Measurements from ENCODE around the gene C6orf62.
"Not testable (repeated sequence)": the region's sequence is repeated elsewhere in the genome, so short reads cannot be mapped to it uniquely, and the experiment has no call there.

C6orf62 gene

DNA sequence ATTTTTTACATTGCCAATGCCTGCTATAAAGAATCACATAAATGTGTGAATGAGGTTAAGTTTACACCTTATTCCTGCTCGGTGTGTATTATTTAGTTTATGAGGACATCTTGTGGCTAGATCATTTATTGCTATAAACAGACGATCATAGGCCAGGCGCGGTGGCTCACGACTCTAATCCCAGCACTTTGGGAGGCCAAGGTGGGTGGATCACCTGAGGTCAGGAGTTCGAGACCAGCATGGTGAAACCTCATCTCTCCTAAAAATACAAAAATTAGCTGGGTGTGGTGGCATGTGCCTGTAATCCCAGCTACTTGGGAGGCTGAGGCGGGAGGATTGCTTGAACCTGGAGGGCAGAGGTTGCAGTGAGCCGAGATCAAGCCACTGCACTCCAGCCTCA, 23.3 kb downstream of the C6orf62 start:
- peak; percentile 14 to 28 for DNase-seq

- DNase-seq, result no peak
Observed at GRCh38 chr6:24694198-24694597, 24.8 kb downstream of the C6orf62 start.

DNA sequence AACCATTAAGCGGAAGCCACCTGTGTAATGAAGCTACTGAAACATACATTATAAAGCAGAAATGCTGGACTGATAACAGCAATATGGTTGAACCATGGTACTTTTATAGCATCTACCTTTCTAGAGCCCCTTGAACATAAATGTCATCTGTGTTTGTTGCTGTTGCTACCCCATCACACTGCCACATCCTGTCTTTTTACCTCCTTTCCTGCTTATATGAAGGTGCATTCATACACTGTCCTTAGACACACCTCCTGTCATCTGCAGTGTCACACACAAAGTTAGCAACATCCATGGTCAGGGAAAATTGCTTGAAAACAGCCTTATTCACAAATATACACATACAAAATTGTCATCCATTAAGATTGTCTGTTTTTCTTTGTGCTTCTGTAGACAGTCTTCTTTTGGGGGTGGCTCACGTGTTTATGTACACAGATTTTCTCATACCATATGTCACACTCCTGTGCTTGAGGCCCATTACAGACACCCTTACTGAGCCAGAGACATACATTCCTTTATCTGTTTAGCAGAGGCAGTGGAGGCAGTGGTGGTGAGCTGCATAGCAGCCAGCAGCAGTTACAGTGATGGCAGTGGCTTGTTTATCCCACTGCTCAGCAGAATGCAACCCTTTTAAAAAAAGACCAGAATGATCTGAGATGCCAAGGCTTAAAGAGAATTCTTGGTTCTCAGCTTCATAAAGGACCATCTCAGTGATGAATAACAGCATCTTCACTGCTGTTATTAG, 25.9 kb downstream of the C6orf62 start:
- no peak for DNase-seq

DNA sequence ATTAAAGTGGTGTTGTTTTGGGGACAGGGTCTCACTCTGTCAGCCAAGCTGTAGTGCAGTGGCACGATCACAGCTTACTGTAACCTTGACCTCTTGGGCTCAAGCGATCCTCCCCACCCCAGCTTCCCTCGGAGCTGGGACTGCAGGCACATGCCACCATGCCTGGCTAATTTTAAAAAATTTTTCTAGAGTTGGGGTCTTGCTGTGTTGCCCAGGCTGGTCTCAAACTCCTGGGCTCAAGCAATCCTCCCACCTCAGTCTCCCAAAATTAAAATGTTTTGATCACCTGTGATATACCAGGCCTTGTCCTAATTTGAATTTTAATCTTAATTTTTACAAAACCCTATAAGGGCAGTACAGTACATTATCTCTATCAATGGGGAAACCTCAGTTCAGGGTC, 26.5 kb downstream of the C6orf62 start:
- no peak for DNase-seq

DNA sequence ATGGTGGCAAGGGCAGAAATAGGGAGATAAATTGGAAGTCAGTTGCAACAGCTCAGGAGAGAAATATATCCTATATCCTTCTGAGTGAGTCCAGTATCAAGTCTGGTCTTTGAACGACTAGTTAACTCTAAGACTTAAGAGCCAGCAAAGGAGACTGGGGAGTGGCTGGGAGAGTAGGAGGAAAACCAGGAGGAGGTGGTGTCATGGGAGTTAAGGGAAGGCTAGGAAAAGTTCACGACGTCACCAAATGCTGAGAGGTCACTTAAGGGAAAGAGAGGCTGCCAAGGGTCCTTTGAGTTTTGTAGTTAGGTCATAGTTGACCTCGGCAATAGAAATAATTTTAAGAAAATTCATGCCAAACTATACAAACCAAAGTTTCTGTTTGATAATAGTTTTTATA, 27.0 kb downstream of the C6orf62 start:
- no peak for DNase-seq

- no peak for DNase-seq
Observed at GRCh38 chr6:24691550-24691949, 27.4 kb downstream of the C6orf62 start.

GRCh38 chr6:24690593-24690992, 28.4 kb downstream of the C6orf62 start:
- no peak for DNase-seq

DNA sequence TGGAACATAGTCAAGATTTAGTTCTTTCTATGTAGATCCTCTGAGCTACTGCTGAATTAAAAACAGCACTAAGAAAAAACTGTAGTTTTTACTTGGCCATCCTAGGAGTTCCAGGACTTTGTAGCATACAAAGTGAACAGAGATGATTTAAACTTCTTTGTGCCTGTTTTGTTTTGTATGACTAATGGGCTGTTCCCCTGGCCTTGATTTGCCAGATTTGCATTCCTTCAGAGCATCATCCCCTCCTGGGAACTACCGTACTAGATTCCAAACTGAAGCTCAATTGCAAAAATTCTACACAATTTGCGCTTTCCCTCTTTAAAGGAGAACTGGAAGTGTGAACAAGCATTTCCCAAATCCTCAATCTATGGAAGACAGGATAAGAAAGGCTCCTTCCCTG, 29.0 kb downstream of the C6orf62 start:
- DNase-seq, result no peak

DNA sequence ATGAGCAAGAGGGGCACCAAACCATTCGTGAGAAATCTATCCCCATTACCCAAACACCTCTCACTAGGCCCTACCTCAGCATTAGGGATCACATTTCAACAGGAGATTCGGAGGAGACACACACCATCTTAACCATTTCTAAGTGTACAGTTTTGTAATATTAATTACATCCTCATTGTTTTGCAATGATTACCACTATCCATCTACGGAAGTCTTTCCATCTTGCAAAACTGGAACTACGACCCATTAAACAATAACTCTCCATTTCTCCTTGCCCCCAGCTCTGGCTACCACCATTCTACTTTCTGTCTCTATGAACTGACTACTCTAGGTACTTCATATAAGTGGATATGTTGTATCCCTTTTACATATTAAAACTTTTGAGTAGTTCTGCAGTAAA, 32.0 kb downstream of the C6orf62 start:
- DNase-seq, result no peak

- no peak for DNase-seq
Observed at GRCh38 chr6:24686408-24686807, 32.5 kb downstream of the C6orf62 start.

- DNase-seq, result no peak
Observed at GRCh38 chr6:24683297-24684296, 35.4 kb downstream of the C6orf62 start.

DNA sequence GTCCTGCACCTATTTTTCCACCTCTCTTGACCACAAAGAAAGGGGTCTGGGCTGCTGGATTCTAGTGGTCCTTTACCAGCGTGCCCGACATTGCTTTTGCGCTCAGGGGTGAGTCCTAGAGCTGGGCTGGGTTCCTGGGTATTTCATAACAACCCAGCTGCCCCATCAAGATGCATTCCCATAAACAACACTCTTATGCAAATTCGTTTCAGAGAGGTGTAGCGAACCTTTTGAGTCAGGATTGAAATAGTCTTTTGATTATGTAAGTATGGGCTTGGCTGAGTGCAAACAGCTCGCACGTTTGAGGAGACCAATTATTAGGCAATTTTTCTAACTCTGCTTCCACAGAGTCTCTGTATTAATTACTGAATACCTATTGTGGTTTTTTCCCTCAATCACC, 38.4 kb downstream of the C6orf62 start:
- DNase-seq, result no peak

GRCh38 chr6:24678792-24679352, 40.1 kb downstream of the C6orf62 start:
- not testable (repeated sequence) for DNase-seq

GRCh38 chr6:24673625-24674024, 45.3 kb downstream of the C6orf62 start:
- no peak for DNase-seq

DNA sequence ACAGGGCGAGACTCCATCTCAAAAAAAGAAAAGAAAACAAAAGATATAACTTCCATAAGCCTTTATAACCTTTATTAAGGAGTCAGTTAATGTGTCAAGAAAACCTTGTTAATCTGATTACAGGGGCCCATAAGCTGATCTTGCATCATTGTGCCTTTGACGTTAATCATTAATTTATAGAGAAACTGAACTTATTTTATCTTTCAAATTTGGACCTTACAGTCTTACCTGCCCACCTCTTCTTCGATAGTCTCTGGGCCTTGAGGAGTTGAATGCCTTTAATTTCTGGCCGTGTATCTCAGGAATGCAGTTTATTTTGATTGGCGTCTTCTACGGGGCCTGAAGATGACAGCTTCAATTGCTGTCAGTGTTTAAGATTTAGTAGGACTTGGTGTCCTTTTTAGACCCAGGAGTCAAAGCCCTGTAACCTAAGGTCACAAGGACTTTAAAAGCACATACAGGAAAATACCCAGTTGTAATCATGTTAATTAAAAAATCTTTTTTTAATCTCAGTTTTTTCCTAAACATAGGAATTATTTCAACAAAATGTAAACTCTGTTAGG, 46.3 kb downstream of the C6orf62 start:
- DNase-seq, result no peak

DNA sequence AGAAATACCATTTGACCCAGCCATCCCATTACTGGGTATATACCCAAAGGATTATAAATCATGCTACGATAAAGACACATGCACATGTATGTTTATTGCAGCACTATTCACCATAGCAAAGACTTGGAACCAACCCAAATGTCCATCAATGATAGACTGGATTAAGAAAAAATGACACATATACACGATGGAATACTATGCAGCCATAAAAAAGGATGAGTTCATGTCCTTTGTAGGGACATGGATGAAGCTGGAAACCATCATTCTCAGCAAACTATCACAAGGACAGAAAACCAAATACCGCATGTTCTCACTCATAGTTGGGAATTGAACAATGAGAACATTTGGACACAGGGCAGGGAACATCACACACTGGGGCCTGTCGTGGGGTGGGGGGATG, 47.9 kb downstream of the C6orf62 start:
- not testable (repeated sequence) for DNase-seq

GRCh38 chr6:24670492-24670891, 48.5 kb downstream of the C6orf62 start:
- not testable (repeated sequence) for DNase-seq

DNA sequence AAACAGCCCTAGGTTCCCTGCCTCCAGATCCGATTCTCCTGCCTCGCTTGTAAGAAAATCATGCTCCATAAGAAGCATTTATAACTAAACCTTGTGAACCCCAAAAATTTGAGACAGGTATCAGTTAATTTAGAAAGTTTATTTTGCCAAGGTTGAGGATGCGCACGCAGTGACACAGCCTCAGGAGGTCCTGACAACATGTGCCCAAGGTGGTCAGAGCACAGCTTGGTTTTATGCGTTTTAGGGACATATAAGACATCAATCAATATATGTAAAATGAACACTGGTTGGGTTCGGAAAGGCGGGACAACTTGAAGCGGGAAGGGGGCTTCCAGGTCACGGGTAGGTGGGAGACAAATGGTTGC, 50.0 kb downstream of the C6orf62 start:
- no peak for DNase-seq

DNA sequence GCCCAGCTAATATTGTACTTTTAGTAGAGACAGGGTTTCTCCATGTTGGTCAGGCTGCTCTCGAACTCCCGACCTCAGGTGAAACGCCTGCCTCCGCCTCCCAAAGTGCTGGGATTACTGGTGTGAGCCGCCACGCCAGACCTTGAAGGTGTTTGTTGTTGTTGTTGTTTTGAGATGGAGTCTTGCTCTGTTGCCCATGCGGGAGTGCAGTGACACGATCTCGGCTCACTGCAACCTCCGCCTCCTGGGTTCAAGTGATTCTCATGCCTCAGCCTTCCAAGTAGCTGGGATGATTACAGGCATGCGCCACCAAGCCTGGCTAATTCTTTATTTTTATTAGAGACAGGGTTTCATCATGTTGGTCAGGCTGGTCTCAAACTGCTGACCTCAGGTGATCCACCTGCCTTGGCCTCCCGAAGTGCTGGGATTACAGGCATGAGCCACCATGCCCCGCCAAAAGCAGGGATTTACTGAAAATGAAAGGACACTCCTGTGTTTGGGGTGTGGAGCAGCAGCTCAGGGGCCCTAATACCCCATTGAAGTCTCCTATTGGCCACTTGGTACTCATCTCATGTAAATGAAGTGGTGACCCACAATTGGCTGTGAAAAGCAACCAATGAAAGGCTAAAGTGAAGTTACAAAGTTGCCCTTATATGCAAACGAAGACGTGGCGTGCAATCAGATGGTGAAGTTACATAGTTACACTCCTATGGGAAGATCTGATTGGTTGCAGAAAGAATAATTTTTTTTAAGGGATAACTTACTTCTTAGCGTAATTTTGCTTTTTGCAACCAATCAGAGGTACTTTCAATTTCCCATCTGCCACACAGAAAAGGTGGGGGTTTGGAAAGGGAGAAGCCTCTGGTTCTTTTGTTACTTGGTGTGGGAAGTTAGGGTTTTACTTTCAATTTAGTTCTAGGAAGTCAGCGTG, 50.6 kb downstream of the C6orf62 start:
- not testable (repeated sequence) for DNase-seq

DNA sequence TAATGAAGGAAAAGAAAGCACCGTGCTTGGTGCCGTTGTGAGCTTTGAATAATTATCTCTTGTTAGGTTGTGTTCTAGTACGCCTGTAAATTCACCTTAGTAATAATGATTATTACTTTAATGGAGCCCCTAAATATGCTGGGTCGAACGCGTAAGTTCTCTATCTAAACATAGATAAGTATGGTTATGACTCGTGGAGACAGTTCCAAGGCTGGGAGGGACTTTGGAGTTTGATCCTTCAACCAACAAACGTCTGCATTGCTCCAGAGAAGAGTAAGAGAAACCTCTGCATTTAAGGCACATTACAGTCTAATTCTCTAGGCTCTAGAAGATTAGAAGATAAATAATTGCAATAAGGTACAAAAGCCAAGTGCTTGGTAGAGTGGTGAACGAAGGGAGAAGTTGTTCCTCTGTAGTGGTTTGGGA, 51.6 kb downstream of the C6orf62 start:
- DNase-seq, result no peak

DNA sequence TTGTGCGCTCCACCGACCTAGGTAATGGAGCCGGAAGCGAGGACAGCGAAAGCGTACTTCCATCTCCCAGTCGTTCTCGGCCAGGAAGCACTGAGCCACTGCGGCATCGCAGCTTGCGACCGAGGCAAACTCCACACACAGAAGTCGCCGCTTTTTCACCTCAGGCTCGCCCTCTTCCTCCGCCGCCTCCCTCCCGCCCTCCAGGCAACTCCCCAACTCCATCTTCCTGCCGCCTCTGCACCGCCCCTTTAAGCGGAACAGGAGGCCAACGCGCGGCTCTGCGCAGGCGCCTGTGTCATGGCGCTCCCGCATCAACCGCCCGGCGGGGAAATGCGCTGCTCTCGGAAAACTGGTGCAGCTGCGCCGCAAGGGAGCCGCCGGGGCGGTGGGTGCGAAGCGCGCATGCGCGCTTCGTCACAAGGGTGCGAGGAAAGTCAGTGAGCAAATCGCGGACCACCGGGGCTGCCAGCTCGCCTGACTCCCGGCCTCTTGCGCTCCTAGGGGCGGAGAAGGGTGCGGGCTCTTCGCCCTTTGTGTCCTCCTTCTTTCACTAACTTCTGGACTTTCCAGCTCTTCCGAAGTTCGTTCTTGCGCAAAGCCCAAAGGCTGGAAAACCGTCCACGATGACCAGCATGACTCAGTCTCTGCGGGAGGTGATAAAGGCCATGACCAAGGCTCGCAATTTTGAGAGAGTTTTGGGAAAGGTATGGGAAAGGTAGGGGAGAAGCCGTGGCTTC, 52.1 kb downstream of the C6orf62 start, which contains the start of the genes ACOT13 and TDP2:
Gene ACOT13, plus strand, starts transcription at position 437 of the 737 bp plus-strand sequence. Its CDS starts 187 bp downstream, at position 624.
Gene TDP2, minus strand, starts transcription at position 259 of the 737 bp plus-strand sequence. Its CDS starts 37 bp downstream, at position 222.
- DNase-seq, result peak; percentile 90 to 91

All from stimulated activated CD4-positive, alpha-beta T cell treated with anti-CD3 and anti-CD28 coated beads, Interleukin-2, amount 100 ng/mL, for 48 hours (primary cell).